Lower lobe of right lung (tissue), 2 donors: Measurements from ENCODE around the gene THOP1. TPM values are rescaled to one million over a fixed set of nuclear protein-coding genes. Genes with fewer than 3 reads are reported as not detected.

Experiments
- ATAC-seq, 2 donors: fragments of 200-7000 bp; cut with Tn5 transposase; one replicate each; pipeline ENCODE4 v1.9.1; 2020 to 2022; ENCODE audit warnings: mild to moderate bottlenecking in 2 of 2, moderate library complexity in 2 of 2
- DNase-seq: peaks from one replicate; pipeline ENCODE4 v3.0.0-alpha.2; 2020
- H3K27ac ChIP-seq: fragments of 200-600 bp; one replicate; pipeline ENCODE4 v1.8.0; 2022
- H3K27me3 ChIP-seq: fragments of 200-600 bp; one replicate; pipeline ENCODE4 v1.8.0; 2022; ENCODE audit warnings: low read depth
- H3K36me3 ChIP-seq: fragments of 200-600 bp; one replicate; pipeline ENCODE4 v1.8.0; 2022; ENCODE audit warnings: mild to moderate bottlenecking
- H3K4me1 ChIP-seq: fragments of 200-600 bp; one replicate; pipeline ENCODE4 v1.8.0; 2022
- H3K4me3 ChIP-seq: fragments of 200-600 bp; one replicate; pipeline ENCODE4 v1.8.0; 2022; ENCODE audit warnings: mild to moderate bottlenecking
- H3K9me3 ChIP-seq: fragments of 200-600 bp; one replicate; pipeline ENCODE4 v1.8.0; 2022
- intact Hi-C: fragments of 100-400 bp; cut with DNase I; formaldehyde crosslinking; loops from one replicate; pipeline ENCODE4 v1.11.0; 2022
- total RNA-seq: library from RNA; stranded (reverse); fragmentation: NEBNext Ultra II Directional; extraction: Animal tissue kit (Norgen Biotek cat#: 25700); gene quantifications from one replicate; pipeline ENCODE4 v1.2.1, GENCODE V29; 2021
- TF ChIP-seq, protein P1 (sequence below): fragments of 200-600 bp; IDR thresholded peaks from one replicate; pipeline ENCODE4 v1.8.0; 2022; ENCODE audit warnings: antibody characterized with exemption, mild to moderate bottlenecking
- donor health status: DM: no; HTN: yes; CAD: no; lungs with severe emphysema.

THOP1 gene
- total RNA-seq, 1 donor from 2014 or later: 34.9 TPM

DNA sequence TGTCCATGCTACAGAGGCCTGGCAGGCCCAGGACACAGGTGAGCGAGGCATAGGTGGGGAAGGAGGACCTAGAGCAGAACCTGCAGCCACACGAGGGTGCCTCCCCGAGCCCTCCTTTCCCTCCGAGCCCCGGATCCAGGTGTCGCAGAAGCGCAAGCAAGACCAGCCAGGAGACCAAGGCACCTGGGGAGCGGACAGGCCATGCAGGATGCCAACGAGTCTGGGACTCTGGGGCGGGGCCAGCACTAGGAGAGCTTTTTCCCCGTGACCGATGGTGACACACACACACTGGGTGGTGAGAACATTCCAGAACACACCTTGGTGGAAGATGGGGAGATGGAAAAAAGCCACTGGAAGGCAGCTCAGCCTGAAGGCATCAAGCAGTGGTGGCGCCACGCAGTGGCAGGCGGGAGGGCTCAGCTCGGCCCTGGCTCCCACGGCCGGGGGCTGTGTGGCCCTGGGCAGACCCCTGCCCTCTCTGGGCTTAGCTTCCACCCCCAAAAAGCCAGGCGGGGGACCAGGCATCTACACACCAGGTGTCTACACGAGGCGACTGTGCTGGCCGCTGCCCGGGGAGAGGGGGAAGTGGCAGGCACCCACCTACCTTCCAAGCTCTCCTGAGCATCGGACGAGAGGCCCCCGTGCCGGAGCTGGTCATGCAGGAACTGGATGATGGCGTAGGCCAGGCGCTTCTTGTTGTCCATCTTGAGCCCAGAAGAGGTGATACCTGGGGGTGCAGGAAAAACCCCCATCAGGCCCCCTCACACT is 16.8 kb upstream of the THOP1 start:
- intact Hi-C loops: no loop called here
- DNase-seq: no peak
- Histone ChIP-seq H3K4me1 (peaks cover 21% of the 10 kb centered on the region), H3K36me3 (peaks cover 48% of the 10 kb centered on the region), H3K4me3 (no peak overlapping the region), H3K9me3 (no peaks in the 10 kb centered on the region), H3K27ac (no peak overlapping the region), H3K27me3 (no peaks in the 10 kb centered on the region)
- TF ChIP-seq, protein P1, sequence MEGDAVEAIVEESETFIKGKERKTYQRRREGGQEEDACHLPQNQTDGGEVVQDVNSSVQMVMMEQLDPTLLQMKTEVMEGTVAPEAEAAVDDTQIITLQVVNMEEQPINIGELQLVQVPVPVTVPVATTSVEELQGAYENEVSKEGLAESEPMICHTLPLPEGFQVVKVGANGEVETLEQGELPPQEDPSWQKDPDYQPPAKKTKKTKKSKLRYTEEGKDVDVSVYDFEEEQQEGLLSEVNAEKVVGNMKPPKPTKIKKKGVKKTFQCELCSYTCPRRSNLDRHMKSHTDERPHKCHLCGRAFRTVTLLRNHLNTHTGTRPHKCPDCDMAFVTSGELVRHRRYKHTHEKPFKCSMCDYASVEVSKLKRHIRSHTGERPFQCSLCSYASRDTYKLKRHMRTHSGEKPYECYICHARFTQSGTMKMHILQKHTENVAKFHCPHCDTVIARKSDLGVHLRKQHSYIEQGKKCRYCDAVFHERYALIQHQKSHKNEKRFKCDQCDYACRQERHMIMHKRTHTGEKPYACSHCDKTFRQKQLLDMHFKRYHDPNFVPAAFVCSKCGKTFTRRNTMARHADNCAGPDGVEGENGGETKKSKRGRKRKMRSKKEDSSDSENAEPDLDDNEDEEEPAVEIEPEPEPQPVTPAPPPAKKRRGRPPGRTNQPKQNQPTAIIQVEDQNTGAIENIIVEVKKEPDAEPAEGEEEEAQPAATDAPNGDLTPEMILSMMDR: no peak
- ATAC-seq: peak in 1 of 2 donors; percentile 8

DNA sequence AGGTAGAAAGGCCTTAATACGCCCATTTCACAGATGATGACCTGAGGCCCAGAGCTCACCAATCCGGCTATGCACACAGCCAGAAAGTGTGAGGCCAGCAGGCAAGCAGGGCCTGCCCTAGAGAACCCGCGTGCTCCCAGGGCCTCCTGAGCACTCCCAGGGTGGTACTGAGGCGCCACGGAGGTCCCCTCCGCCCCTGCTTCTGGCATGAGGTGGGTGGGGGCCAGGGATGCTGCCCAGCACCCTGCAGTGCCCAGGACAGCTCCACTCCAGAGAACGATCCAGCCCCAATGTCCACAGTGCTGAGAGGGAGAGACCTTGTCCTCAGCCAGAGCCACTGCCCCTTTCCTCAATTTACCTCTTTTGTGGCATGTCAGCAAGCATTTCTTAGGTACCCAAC is 16.1 kb upstream of the THOP1 start:
- Histone ChIP-seq H3K27ac (no peak overlapping the region), H3K9me3 (no peaks in the 10 kb centered on the region), H3K4me3 (no peak overlapping the region), H3K4me1 (peaks cover 25% of the 10 kb centered on the region), H3K27me3 (no peaks in the 10 kb centered on the region), H3K36me3 (peaks cover 41% of the 10 kb centered on the region)
- TF ChIP-seq, protein P1: no peak
- ATAC-seq (no peak), DNase-seq (no peak)
- intact Hi-C loops: no loop called here

DNA sequence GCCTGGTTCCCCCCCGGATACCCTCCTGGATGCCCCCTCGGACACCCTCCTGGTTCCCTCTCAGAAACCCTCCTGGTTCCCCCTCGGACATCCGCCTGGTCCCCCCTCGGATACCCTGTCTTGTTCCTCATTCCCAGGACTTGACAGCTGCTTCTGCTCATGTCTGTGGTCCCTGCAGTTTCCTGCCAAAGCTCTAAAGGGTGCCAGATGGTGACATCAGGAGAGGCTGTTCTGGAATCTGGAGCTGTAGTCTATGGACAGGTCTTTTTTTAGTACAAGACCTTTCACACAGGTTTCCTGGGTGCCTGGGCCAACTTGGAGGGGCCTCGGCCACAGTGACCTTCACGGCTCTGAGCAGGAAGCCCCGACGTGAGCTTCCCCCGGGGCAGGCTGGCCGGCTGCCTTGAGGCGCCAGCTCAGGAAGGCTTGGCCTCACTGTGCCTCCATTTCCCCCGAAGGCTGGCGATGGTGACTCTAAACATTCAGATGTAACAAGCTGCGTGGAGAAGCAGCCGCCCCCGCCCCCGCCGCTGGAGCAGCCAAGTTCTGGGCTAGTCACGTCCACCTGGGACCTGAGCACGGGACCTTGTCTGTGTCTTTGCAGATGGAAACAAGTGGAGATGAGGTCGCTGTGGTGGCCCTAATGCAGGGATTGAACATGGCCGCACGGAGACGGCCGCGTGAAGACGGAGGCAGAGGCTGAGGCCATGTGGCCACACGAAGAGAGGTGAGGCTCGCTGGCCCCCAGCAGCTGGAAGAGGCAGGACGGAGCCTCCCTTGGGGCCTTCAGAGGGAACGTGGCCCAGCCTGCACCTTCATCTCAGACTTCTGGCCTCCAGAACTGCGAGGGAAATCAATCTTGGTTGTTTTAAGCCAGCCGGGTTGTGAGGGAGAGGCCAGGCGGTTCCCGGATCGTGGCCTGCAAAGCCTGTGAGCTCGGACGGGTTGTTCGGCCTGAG is 15.0 kb upstream of the THOP1 start:
- Histone ChIP-seq H3K4me1 (peaks cover 36% of the 10 kb centered on the region), H3K27ac (peak overlapping the region; percentile 40), H3K9me3 (no peaks in the 10 kb centered on the region), H3K27me3 (no peaks in the 10 kb centered on the region), H3K36me3 (peaks cover 30% of the 10 kb centered on the region), H3K4me3 (no peak overlapping the region)
- intact Hi-C loops: no loop called here
- ATAC-seq (peak in 1 of 2 donors; percentile 22), DNase-seq (no peak)
- TF ChIP-seq, protein P1: no peak

DNA sequence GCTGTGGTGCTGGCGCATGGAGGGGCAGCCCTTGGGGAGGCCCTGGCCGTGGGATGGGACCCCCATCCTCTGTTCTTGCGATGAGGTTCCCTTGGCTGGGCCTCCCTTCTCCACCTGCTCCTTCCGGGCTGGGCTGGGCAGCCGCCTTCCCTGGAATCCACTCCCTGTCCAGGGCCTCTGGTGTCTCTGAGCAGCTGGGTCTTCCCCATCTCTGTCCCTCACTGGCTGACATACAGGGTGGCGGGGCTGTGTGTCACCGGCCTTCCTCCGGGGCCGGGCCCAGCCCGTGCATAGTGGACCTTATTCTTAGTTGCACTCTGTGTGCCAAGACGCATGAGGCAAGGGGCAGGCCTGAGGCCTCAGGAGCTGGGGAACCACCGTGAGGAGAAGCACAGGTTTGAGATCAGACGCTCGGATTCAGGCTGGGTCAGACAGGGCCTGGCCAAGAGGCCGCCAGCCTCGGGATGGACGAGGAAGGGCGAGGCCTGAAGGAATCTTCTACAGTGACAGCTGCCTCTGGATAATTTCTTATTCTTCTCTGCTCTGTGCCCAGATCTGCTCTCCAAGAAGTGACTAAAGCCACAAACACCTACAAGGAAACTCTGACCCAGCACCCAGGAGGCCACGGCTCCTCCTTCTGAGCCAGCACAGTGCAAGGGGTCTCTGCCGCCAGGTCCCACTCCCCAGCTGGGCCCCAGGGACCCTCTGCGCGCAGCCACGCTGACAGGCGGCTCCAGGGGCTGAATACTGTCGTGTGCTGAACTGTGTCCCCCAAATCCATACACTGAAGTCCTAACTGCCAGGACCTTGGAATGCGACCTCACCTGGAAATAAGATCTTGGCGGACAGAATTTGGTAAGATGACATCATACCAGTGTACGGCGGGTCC is 13.3 kb upstream of the THOP1 start:
- Histone ChIP-seq H3K27me3 (no peaks in the 10 kb centered on the region), H3K4me3 (no peak overlapping the region), H3K9me3 (no peaks in the 10 kb centered on the region), H3K27ac (no peak overlapping the region), H3K36me3 (peaks cover 16% of the 10 kb centered on the region), H3K4me1 (peaks cover 41% of the 10 kb centered on the region)
- no peak for ATAC-seq
- TF ChIP-seq, protein P1: no peak
- DNase-seq: no peak
- intact Hi-C loops: no loop called here

DNA sequence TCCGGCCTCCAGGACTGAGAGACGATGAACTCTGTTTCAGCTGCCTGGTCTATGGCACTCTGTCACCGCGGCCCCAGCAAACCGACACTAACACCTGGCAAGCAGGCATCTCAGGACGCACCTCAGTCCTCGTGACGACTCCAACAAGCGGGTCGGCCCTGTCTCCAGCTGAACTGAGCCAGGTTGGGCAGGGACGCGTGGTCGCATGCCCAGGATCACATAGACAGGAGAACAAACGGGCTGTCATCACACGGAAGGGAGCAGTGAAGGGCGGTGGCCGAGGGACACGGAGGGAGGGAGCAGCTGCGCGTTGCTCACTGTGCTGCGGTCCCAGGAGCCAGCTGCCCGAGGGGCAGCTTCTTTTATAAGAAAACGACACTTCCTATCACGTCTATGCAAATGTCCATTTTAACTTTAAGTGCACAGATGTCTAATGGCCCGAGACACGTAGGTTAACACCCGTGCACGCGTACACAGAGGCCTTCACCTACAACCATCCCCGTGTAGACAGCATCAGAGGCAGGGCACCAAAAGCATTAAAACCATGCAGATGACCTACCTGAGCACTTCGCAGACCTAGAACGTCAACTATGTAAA is 11.1 kb upstream of the THOP1 start:
- peak overlapping the region; percentile 88 for H3K27ac ChIP-seq
- TF ChIP-seq, protein P1: no peak
- intact Hi-C loops: no loop called here
- peaks cover 9% of the 10 kb centered on the region for H3K36me3 ChIP-seq
- no peaks in the 10 kb centered on the region for H3K27me3 ChIP-seq
- peaks cover 41% of the 10 kb centered on the region for H3K4me1 ChIP-seq
- H3K4me3 ChIP-seq: no peak overlapping the region
- no peaks in the 10 kb centered on the region for H3K9me3 ChIP-seq
- no peak for DNase-seq
- no peak for ATAC-seq
